HG03520 (cell line): ENCODE data around the gene NUP188.

Experiments
- ATAC-seq: cut with Tn5 transposase; IDR thresholded peaks from one replicate; pipeline ENCODE4 v1.9.1; 2021; ENCODE audit warnings: mild to moderate bottlenecking, moderate library complexity; ENCODE audit not compliant: unreplicated experiment

NUP188 gene

DNA sequence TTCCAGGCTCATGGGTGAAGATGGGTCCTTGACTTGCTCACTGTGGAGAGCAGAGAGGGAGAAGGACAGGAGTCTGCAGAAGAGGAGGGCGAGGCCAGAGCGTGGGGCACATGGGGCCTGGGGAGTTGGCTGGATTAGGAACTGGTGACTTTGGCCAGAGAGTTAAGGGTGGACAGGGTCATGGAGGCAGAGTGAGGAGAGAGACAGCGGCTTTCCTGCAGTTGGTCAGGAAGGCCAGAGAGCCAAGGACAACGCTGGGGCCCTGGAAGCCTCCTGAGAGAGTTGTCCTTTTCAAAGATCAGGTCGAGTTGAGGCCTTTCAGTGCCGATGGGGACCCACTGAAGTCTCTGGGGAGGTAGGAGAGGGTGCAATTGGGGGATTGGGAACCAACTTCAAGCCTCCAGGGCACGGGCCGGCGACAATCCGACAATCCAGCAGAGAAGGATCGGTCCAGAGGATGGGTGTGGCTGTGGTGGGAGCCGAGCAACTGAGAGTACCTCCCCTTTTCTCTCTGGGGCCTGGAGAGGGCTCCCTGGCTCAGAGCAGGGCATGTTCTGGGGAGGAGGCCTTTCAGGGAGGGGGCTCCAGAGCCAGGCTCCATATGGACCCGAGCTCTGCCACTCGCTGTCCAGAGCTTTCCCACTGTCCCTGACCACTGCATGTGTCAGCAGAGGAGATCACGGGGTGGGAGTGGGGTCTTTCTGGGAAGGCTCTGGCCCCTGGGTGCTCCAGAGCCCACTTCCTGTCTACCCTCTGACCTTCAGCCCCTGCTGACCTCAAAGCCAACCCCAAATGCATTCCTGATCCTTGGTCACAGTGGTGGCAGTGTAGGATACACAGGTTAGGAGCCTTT, 34.2 kb upstream of the NUP188 start:
- no peak for ATAC-seq

DNA sequence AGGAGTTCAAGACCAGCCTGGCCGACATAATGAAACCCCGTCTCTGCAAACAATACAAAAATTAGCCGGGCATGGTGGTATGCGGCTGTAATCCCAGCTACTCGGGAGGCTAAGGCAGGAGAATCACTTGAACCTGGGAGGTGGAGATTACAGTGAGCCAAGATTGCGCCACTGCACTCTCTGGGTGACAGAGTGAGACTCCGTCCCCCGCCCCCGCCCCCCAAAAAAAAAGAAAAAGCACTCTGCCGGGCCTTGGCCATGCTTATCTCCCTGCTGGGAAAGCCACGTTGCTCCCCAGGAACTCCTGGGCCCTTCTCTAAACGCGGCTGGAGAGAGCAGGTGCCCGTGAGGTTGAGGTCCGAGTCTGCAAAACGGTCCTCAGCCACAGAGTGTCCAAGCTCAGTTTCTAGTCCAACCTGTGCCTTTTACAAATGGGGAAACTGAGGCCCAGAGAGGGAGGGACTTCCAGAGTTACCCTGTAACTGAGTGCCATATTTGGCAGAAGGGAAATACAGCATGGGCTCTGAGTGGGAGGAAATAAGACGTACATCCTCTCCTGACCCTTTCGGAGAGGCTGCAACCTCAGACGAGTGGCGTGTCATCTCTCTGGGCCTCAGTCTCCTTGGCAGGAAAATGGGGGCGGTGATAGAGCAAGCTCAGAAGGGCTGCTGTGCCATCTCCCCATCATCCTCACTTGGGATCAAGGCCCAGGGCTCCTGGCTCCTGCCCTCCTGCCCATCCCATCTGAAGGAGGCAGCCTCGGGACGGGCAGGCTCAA, 33.3 kb upstream of the NUP188 start:
- no peak for ATAC-seq

DNA sequence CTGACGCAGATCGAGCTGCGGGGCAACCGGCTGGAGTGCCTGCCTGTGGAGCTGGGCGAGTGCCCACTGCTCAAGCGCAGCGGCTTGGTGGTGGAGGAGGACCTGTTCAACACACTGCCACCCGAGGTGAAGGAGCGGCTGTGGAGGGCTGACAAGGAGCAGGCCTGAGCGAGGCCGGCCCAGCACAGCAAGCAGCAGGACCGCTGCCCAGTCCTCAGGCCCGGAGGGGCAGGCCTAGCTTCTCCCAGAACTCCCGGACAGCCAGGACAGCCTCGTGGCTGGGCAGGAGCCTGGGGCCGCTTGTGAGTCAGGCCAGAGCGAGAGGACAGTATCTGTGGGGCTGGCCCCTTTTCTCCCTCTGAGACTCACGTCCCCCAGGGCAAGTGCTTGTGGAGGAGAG, 31.3 kb upstream of the NUP188 start:
- no peak for ATAC-seq

DNA sequence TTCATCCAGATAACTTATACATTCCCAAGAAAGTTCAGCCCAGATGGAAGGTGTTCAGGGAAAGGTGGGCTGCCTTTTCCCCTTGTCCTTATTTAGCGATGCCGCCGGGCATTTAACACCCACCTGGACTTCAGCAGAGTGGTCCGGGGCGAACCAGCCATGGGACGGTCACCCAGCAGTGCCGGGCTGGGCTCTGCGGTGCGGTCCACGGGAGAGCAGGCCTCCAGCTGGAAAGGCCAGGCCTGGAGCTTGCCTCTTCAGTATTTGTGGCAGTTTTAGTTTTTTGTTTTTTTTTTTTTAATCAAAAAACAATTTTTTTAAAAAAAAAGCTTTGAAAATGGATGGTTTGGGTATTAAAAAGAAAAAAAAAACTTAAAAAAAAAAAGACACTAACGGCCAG, 30.8 kb upstream of the NUP188 start:
- no peak for ATAC-seq

DNA sequence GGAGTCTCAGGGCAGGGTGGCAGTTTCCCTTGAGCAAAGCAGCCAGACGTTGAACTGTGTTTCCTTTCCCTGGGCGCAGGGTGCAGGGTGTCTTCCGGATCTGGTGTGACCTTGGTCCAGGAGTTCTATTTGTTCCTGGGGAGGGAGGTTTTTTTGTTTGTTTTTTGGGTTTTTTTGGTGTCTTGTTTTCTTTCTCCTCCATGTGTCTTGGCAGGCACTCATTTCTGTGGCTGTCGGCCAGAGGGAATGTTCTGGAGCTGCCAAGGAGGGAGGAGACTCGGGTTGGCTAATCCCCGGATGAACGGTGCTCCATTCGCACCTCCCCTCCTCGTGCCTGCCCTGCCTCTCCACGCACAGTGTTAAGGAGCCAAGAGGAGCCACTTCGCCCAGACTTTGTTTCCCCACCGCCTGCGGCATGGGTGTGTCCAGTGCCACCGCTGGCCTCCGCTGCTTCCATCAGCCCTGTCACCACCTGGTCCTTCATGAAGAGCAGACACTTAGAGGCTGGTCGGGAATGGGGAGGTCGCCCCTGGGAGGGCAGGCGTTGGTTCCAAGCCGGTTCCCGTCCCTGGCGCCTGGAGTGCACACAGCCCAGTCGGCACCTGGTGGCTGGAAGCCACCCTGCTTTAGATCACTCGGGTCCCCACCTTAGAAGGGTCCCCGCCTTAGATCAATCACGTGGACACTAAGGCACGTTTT, 30.2 kb upstream of the NUP188 start:
- no peak for ATAC-seq

DNA sequence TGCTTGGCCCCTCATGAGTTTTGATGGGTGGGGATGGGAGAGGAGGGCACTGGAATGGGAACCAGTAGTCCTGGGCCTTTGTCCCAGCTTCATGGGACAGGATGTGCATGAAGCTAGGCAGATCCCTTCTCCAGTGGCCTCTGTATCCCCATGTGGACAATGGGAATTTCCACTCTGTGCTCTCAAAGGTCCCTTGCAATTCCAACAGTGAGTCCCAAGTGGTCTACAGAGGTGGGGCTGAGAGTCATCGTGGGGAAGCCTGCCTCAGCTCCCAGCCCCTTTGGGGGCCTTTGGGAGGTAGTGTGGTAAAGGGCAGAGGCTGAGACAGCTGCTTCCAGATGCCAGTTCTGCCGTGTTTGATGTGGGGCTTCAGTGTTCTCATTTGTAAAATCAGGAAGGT, 28.6 kb upstream of the NUP188 start:
- ATAC-seq: no peak

DNA sequence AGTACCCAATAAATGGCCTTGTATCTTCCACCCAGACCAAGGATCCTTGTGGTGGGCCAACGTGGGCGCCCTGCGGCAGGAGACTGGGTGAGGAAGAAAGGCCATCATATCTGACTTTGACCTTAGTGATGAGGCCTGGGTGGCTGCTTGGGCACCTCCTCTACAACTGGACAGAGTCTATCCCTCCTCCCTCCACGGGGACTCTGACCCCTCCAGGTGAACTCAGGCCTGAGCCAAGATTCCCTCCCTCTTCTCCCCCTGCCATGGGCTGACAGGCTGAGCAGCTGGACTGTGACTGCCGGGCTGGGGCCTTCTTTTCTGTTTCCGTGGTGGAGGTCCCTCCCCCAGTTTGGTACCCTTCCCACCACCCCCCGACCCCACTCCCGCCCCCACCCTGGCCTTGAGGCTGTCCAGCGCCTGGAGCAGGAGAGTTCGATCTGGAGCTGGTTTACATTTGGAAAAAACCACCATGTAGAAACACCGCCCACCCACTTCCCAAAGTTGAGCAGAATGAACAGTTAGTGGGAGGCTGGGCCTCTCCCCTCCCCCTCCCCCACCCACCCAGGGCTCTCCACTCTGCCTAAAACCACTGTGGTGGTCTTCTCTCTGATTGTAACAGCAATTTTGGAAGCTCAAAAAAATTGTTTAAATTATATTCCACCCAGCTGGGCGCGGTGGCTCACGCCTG, 28.0 kb upstream of the NUP188 start:
- ATAC-seq: no peak

DNA sequence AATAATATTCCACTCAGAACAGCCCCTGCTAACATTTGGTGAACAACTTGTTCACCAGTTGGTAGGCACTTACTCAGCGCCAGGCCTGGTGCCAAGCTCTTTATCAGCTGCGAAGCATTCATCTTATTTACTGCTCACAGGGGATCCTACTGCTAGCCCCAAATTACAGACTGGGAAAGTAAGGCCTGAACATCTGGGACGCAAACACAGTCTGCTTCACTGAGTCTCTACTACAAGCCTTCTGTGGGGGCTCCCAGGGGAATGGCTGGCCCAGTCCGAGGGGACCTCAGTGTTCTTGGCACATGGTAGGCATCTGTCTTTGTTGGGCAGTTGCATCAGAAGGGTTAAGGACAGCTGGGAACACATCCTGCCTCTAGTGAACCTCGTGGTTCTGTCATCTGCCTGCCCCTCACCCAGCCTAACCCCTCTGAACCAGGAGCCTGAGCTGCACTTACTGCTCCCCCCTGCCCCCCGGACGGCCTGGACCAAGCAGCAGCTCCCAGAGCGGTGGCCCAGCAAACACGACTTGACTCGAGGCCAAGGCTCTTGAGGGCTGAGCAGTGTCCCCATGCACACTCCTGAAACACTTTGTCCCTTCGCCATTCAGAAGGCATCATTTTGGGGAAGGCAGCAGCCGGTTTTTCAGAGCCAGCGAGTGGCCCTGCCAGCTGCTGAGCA, 27.0 kb upstream of the NUP188 start, which contains the start of gene PHYHD1:
TSS of gene PHYHD1 (plus strand) at position 602 of the 678 bp plus-strand sequence. CDS start 1,342 bp downstream, outside the sequence.
- no peak for ATAC-seq

DNA sequence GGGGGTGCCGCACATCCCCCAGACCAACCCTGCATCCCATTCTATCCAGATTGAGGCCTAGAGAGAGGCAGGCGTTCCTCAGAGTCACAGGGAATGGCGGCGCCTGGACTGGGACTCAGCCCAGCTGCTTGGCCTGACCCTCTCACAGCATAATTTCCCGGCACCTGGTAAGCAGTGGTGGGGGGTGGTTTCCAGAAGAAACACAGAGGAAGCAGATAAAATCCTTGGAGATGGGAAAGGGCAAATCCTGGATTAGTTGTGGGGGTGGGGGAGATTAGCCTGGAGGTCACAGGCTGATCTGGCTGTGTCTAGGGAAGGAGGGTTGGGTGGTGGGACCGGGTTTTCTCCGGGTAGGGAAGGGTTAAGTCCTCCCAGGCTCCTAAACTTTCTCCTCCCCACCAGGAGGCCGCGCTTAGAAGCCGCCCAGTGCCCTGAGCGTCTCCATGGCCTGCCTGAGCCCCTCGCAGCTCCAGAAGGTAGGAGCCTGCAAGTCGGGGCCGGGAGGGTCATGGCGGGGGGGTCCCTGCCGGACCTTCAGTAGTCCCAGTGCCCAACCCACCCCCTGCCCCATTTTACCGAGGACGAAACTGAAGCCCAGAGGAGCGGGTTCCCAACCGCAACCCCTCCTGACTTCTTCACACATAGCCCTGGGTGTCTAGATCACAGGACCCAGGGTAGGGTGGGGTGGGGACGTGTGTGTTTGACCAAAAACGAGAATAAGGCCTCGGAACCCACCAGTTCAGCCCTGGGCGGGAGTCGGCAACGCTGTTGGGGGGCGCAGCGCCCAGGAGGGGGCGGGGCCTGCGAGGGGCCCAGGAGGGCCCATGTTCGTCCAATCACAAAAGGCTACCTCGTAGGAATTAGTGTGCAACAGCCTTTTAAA, 25.4 kb upstream of the NUP188 start:
- ATAC-seq: no peak

DNA sequence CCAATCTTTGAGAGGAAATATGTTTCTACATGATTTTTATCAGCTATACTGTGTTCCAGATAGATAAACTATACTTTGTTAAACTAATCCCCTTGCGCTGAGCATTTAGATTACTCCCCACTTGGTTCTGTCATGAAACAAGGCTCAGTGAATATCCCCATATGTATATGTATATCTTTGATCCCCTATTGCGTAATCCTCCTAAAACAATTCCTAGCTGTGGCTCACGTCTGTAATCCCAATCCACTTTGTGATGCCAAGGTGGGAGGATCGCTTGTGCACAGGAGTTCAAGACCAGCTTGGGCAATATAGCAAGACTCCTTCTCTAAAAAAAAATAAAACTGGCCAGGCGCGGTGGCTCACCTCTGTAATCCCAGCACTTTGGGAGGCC, 24.0 kb upstream of the NUP188 start:
- no peak for ATAC-seq

DNA sequence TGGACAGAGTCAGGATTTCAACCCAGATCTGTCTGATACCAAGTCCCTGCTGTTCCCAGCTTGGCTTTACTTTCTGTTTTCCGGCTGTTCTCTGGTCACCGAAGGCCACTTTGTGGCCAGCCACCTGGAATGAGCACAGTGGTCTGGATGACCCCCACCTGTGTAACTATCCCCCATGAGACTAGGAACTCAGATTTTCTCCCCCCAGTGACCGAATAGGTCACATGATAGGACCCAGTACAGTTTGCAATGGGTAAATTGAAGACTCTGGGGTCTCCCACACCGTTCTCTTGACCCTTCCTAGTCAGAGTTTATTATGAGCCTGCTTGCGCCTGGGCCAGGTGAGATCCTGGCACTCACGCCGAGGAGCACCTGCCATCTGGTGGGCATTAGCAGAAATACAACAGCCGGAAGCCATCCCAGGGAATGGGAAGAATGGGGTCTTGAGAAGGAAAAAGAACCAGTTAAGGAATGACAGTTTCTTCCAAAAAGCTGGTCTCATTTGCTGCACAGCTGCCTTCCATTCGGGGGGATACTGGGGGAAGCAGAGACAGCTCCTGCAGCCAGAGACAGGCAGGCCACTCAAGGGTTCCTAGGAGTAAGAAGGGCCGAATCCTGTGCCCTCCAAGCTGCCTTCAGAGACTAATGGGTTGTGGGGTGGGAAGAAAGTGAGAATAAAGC, 19.6 kb upstream of the NUP188 start:
- no peak for ATAC-seq

DNA sequence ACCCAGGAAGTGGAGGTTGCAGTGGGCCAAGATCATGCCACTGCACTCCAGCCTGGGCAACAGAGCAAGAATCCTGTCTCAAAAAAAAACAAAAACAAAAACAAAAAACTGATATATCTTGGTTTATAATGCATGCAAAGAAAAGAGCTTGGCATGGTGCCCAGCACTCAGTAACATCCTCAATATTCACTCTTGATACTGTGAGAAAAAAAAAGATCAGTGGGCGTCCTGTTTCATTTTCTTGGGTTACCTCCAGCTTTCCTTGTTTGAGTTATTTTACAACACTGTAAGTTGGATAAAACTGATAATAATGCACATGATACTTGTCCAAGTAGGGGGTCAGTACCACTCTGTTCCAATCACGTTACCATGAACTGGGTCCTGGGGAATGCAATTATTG, 18.9 kb upstream of the NUP188 start:
- ATAC-seq: no peak

DNA sequence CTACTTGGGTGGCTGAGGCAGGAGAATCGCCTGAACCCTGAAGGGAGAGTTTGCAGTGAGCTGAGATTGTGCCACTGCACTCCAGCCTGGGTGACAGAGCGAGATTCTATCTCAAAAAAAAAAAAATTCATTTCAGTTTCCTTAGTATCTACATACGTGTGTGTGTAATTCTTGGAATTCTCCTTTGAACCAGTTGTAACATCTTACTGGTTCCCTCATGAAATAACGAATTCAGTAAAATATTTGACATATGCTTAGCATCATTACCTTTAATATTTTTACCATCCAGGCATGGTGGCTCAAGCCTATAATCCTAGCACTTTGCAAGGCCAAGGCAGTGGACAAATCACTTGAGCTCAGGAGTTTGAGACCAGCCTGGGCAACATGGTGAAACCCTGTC, 17.9 kb upstream of the NUP188 start:
- ATAC-seq: no peak

DNA sequence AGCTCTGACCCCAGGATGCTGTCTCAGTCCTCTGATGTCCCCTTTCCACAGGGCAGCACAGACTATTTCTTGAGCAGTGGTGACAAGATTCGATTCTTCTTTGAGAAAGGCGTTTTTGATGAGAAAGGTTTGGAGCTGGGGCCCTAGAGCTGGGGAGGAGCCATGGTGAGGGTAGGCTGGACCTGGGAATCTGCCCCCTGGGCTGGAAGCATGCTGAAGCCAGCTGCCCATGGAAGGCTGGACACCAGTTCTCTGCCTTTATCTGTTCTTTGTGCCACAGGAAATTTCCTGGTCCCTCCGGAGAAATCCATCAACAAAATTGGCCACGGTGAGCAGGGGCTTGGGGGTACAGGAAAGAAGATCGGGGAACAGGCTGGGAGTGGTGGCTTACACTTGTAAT, 13.8 kb upstream of the NUP188 start:
- no peak for ATAC-seq

DNA sequence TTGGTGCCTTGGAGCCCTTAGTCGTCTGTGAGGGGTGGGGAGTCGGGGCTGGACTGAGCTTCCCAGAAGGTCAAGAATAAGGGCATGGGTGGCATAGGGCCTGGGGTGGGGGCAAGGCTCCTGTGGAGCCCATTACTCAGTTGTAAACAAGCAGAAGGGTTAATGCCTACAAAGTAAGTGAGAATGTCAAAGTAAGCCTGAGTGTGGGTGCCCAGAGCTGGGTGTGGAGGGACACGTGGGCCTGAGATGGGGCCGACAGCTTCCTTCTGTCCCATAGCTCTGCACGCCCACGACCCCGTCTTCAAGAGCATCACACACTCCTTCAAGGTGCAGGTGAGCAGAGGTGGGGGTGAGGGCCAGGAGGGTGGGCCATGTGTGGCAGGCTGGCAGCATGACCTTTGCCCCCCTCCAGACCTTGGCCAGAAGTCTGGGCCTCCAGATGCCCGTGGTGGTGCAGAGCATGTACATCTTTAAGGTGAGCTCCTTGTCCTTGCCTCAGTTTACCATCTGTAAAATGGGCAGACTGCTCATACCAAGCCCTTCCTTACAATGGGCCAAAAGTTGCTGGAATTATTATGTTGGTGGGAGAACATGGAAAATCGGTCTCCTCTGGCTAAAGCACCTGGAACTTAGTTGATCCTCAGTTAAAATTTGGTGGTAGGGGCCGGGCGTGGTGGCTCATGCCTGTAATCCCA, 11.2 kb upstream of the NUP188 start:
- ATAC-seq: no peak

DNA sequence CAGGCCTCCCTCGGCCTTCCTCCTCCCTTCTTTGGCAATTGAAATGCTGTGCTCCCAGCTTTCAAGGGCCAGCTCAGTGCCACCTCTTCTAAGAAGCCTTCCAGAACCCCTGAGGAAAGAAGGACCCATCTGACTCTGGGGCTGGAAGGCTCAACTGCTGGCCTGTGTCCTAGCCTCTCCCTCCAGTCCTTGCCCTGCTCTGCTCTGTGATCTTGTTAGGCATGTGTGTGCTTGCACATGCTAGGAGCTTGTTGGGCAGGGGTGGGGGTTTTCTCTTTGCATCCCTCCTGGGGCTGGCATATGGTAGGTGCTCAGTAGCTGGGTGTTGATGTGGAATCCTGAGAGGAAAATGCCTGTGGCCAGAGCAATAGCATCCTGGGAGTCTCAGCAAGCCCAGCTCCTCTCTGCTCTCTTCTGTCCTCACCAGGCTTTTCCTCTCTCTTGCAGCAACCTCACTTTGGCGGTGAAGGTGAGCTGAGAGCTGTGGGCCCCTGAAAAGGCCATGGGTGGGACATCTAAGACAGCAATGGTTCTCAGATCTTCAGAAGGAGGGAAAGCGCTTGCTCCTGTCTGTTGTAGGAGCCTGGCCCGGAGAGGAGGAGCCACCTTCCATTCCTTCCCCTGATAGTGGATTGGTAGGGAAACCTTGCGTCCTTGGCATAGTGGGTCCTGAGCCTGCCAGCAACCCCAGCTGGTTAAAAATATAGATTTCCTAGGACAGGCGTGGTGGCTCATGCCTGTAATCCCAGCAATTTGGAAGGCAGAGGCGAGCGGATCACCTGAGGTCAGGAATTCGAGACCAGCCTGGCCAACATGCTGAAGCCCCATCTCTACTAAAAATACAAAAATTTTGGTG, 10.0 kb upstream of the NUP188 start:
- ATAC-seq: no peak

DNA sequence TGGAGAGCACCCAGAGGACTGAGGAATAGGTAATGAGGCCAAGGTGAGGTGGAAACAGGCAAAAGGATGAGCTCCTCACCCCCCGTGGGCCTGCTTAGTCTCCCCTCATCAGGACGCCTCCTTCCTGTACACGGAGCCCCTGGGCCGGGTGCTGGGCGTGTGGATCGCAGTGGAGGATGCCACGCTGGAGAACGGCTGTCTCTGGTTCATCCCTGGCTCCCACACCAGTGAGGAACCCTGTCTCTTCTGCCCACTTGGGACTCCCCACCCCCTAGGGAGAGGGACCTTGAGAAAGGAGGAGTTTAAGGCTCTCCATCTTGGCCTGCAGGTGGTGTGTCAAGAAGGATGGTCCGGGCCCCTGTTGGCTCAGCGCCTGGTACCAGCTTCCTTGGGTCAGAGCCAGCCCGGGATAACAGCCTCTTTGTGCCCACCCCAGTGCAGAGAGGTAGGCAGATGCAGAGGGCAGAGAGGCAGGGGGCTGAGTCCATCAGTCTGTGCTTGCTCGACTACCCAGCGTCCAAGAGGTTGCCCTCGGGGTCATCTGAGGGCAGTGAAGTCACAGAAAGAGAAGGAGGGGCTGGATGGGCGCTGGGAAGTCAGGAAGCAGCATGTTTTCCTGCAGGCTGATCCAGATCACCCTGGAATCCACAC, 7.1 kb upstream of the NUP188 start:
- ATAC-seq: no peak
